HEK293T (cell line): Measurements from ENCODE around the gene CDIPT.

Source experiments
- ARNT ChIP-seq: fragments of 450-650 bp; IDR thresholded peaks from 2 replicates; pipeline ENCODE4 v1.6.1; 2017; ENCODE audit warnings: mild to moderate bottlenecking
- BHLHE40 ChIP-seq: fragments of 450-650 bp; IDR thresholded peaks from 2 replicates; pipeline ENCODE4 v1.6.1; 2016; ENCODE audit warnings: mild to moderate bottlenecking, moderate library complexity, borderline replicate concordance
- FOXA1 ChIP-seq: fragments of 450-650 bp; IDR thresholded peaks from 2 replicates; pipeline ENCODE4 v1.6.1; 2016; ENCODE audit warnings: mild to moderate bottlenecking
- FOXK2 ChIP-seq: fragments of 450-650 bp; IDR thresholded peaks from 2 replicates; pipeline ENCODE4 v1.6.1; 2016; ENCODE audit warnings: mild to moderate bottlenecking
- FOXM1 ChIP-seq: fragments of 450-650 bp; IDR thresholded peaks from 2 replicates; pipeline ENCODE4 v1.6.1; 2017; ENCODE audit warnings: mild to moderate bottlenecking, borderline replicate concordance
- HDGF ChIP-seq: fragments of 450-650 bp; IDR thresholded peaks from 2 replicates; pipeline ENCODE4 v1.6.1; 2017; ENCODE audit warnings: antibody characterized with exemption, borderline replicate concordance
- L3MBTL2 ChIP-seq: fragments of 450-650 bp; conservative IDR thresholded peaks from 2 replicates; pipeline ENCODE4 v1.6.1; 2016; ENCODE audit warnings: mild to moderate bottlenecking
- LEF1 ChIP-seq: fragments of 450-650 bp; IDR thresholded peaks from 2 replicates; pipeline ENCODE4 v1.6.1; 2017; ENCODE audit warnings: mild to moderate bottlenecking, borderline replicate concordance
- NFRKB ChIP-seq: fragments of 450-650 bp; IDR thresholded peaks from 2 replicates; pipeline ENCODE4 v1.6.1; 2016; ENCODE audit warnings: mild to moderate bottlenecking, moderate library complexity
- SP1 ChIP-seq: fragments of 450-650 bp; IDR thresholded peaks from 2 replicates; pipeline ENCODE4 v1.6.1; 2017
- SUZ12 ChIP-seq: fragments of 450-650 bp; IDR thresholded peaks from 2 replicates; pipeline ENCODE4 v1.6.1; 2016; ENCODE audit warnings: mild to moderate bottlenecking
- TARDBP ChIP-seq: fragments of 450-650 bp; IDR thresholded peaks from 2 replicates; pipeline ENCODE4 v1.6.1; 2016
- ZNF384 ChIP-seq: fragments of 450-650 bp; IDR thresholded peaks from 2 replicates; pipeline ENCODE4 v1.6.1; 2016
- TF ChIP-seq, protein P1 (sequence below): fragments of 450-650 bp; IDR thresholded peaks from 2 replicates; pipeline ENCODE4 v1.6.1; 2016

GRCh38 chr16:29818082-29818481 is 44.9 kb downstream of the CDIPT start:
- TF ChIP-seq NFRKB (no peak), SUZ12 (no peak), LEF1 (no peak), FOXK2 (no peak), BHLHE40 (no peak), HDGF (no peak), ZNF384 (no peak), ARNT (no peak), SP1 (no peak), FOXA1 (no peak), TARDBP (no peak), L3MBTL2 (no peak), FOXM1 (no peak)
- TF ChIP-seq, protein P1, sequence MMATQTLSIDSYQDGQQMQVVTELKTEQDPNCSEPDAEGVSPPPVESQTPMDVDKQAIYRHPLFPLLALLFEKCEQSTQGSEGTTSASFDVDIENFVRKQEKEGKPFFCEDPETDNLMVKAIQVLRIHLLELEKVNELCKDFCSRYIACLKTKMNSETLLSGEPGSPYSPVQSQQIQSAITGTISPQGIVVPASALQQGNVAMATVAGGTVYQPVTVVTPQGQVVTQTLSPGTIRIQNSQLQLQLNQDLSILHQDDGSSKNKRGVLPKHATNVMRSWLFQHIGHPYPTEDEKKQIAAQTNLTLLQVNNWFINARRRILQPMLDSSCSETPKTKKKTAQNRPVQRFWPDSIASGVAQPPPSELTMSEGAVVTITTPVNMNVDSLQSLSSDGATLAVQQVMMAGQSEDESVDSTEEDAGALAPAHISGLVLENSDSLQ = no peak
